ENCODE data around the gene NUP58.

- TF ChIP-seq POLR2A (IDR thresholded peaks at IDR 0.05; ENCODE audit: borderline replicate concordance, extremely low read depth, insufficient read depth, insufficient read length) (no peak), CTCF (IDR thresholded peaks at IDR 0.05 in 2 of 3, conservative IDR thresholded peaks at IDR 0.05 in 1 of 3; ENCODE audit: borderline replicate concordance in 1 of 3, insufficient read depth in 1 of 3, low read depth in 2 of 3, low read length in 2 of 3) (no peak), JUND (IDR thresholded peaks at IDR 0.05) (no peak), FOSL1 (IDR thresholded peaks at IDR 0.05; ENCODE audit: low read depth) (no peak), POLR2AphosphoS5 (IDR thresholded peaks at IDR 0.05; ENCODE audit: low read depth, low read length) (no peak), YY1 (IDR thresholded peaks at IDR 0.05; ENCODE audit: extremely low read depth, insufficient replicate concordance, low read depth, low read length) (no peak), ZNF274 (IDR thresholded peaks at IDR 0.05; ENCODE audit: low read depth, low read length) (no peak), EZH2 (IDR thresholded peaks at IDR 0.05) (no peak)
Measured at GRCh38 chr13:25380741-25381324, 79.4 kb downstream of the NUP58 start.

Measured in HCT116 (cell line).